NCI-H1105 treated with DMSO at 0.1 percent for 48 hours (cell line): ENCODE data around the gene TRIP10.

ENCODE experiments used
- DNase-seq: peaks from one replicate; lab custom pipeline; 2025; lab: John Stamatoyannopoulos, UW

The TRIP10 gene

GRCh38 chr19:6712231-6712630 lies 27.2 kb upstream of the TRIP10 start:
- no peak for DNase-seq

- no peak for DNase-seq
These were observed 26.5 kb upstream of the TRIP10 start for GRCh38 chr19:6712692-6713670.

GRCh38 chr19:6713773-6714692 lies 25.4 kb upstream of the TRIP10 start:
- no peak for DNase-seq

GRCh38 chr19:6714749-6715555 lies 24.5 kb upstream of the TRIP10 start:
- no peak for DNase-seq

- DNase-seq, result no peak
These were observed 22.9 kb upstream of the TRIP10 start for GRCh38 chr19:6716610-6716970.

DNA sequence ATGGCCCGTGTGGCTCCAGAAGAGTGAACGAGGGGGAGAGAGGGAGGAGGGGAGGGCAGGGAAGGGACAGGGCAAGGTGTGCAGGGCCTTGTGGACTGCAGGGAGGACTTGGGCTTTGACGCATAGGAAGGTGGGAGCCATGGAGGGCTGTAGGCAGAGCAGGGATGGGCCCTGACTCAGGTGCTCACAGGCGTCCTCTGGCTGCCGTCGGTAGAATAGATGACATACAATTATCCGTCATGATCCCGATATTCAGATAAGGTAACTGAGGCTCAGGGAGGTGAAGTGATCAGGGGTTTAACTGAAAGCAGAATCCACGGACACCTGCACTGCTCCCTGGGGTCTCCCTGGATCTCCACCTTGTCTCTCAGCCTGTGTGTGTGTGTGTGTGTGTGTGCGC lies 22.4 kb upstream of the TRIP10 start:
- DNase-seq, result no peak

DNA sequence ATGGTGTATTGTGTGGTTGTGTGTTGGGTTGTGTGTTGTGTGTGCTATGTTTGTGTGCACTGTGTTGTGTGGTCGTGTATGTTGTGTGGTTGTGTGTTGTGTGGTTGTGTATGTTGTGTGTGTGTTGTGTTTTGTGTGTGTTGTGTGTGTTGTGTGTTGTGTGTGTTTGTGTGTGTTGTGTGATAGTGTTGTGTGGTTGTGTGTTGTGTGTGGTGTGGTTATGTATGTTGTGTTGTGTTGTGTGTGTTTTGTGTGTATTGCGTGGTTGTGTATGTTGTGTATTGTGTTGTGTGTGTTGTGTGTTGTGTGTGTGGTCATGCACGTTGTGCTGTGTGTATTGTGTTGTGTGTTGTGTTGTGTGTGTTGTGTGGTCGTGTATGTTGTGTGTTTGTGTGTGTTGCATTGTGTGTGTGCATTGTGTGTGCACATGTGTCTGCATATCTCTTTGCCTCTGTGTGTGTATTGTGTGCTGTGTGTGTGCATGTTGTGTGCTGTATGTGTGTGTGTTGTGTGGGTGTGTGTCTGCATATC lies 22.0 kb upstream of the TRIP10 start:
- DNase-seq, result no peak

GRCh38 chr19:6718111-6718740 lies 21.3 kb upstream of the TRIP10 start:
- DNase-seq, result no peak

DNA sequence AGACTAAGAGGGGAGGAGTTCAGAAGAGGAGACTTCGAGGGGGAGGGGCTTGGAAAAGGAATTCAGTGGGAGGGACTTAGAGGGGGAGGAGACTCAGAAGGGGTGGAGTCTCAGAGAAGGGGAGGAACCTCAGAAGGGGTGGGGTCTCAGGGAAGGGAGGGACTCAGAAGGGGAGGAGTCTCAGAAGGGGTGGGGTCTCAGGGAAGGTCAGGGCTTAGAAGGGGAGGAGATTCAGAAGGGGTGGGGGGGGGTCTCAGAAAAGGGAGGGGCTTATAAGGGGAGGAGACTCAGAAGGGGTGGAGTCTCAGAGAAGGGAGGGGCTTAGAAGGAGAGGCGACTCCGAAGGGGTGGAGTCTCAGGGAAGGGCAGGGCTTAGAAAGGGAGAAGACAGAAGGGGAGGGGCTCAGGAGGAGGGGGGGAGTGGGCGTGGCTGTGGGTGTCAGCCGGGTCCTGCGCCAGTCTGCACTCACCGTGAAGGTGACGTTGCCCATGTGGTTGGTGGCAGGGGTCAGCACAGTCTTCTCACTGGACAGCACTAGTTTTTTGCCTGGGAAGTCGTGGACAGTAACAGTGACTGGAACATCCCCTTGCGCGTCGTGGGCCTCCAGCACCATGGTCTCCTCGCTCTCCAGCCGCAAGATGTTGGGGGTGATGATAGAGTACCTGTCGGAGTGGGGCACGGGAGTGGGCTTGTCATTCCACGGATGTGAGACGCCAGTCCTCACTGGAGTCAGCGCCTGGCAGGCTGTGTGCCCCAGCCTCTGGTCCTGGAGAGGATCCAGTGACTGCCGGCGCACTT lies 20.5 kb upstream of the TRIP10 start:
- DNase-seq, result no peak

DNA sequence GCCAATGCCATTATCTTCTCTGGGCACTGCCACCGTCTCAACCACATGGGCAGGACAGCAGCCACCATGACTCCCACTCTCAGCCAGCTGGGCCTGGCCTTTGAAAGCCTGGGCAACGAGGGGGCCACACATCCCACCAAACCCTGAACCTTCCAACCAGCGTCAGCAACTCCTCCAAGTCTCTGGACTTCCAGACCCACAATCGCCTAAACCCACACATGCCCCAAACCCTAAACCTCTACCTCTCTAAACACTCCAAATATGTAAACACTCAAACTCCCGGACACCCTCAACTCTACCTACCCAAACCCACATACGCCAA lies 20.0 kb upstream of the TRIP10 start:
- no peak for DNase-seq

- no peak for DNase-seq
These were observed 19.5 kb upstream of the TRIP10 start for GRCh38 chr19:6719992-6720368.

GRCh38 chr19:6720369-6721137 lies 18.9 kb upstream of the TRIP10 start, which contains the start of gene C3:
Gene C3, minus strand, starts transcription at chr19:6720650. Its CDS starts 61 bp downstream, at chr19:6720589.
- no peak for DNase-seq

- DNase-seq, result no peak
These were observed 18.4 kb upstream of the TRIP10 start for GRCh38 chr19:6721138-6721474.

GRCh38 chr19:6721773-6722172 lies 17.7 kb upstream of the TRIP10 start:
- DNase-seq, result no peak

GRCh38 chr19:6723108-6723618 lies 16.3 kb upstream of the TRIP10 start:
- DNase-seq, result no peak

DNA sequence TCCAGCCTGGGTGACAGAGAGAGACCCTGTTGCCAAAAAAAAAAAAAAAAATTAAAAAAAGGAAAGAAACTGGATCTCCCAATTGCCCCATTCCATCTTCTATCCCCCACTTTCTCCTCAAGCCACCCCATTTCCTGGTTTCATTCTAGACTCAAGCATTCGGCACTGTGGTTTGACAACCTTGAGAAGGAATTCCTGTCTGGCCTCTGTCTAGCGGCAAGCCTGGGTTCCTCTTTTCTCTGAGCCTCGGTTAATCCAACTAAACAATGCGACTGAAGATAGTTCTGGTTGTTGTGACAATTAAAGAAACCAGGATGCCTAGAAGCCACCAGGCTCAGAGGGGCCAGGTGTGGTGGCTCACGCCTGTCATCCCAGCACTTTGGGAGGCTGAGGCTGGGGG lies 15.7 kb upstream of the TRIP10 start:
- DNase-seq, result no peak

DNA sequence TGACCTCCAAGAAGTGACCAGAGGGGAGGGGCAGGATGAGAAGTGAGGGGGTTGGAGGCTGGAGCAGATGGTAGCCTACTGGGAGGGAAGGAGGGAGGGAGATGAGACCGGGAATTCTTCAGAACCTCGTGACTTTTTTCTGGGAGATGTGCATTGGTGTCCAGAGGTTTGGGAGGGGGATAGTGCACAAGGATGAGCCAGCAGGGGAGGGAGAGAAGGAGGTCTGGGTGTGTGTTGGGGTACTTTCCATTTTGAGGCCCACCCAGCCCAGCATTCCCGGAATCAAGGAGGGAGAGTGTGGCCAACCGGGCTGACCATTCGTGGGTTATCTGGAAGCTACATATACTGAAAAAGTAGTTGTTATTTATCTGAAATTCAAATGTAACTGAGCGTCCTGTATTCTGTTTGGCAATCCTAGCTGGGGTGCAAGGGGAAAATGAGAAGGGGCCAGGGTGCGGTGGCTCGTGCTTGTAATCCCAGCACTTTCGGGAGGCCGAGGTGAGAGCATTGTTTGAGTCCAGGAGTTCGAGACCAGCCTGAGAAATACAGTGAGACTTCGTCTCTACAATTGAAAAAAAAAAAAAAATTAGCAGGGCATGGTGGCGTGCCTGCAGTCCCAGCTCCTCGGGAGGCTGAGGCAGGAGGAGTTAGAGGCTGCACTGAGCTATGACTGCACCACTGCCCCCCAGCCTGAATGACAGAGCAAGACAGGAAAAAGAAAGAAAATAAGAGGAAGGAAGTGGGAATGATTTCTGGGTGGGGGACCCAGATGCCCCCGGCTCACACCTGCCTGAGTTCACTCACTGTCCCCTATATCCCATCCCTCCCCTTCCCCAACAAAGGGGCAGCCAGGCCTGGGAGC lies 14.6 kb upstream of the TRIP10 start:
- no peak for DNase-seq

DNA sequence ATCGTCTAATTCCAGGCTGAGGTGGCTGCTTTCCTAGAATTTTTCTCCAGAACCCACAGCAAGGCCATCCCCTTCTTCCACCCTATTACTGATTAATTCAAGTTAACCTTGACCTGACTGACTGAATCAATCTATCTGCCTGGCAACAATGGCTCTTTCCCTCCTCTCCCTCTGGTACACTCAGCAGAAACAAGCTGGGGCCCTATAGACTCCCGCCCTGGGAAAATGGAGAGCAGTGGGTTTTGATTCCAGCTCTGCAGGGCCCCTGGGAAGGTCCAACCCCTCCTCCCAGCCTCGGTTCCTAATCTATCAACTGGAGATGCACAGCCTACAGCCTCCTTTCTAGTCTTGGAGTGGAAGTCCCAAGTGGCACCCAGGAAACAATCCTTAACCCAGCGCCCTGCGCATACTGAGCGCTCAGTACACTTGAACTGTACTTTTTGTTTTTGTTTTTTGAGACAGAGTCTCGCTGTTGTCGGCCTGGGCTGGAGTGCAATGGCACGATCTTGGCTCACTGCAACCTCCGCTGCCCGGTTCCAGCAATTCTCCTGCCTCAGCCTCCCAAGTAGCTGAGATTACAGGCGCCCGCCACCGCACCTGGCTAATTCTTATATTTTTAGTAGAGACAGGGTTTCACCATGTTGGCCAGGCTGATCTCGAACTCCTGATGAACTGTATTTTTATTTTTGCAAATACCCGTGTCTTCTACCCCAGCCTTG lies 13.8 kb upstream of the TRIP10 start:
- no peak for DNase-seq
